ENCODE data around the gene COBL.

COBL gene

DNA sequence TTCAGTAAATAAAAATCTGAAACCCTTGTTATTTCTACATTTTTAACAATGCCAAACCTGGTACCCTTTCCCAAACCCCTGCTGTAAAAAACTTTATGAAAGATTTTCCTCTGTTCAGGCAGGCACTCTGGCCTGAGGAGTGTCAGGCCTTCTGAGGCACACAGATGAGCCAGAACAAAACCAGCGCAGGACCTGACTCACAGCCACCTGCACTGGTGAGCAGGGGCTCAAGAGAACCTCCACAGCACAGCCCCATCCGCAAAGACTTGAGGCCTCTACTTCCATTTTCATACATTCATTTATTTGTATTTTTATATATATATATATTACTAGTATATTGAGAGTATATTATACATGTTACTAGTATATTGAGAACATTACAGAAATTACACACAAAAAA lies 49.4 kb downstream of the COBL start:
- TF ChIP-seq CTCF (IDR thresholded peaks at IDR 0.05; ENCODE audit: extremely low read depth, missing control alignments): no peak
- DNase-seq (ENCODE audit: low spot score): no peak

GRCh38 chr7:51265066-51265907 lies 51.3 kb downstream of the COBL start:
- no peak for DNase-seq (ENCODE audit: low spot score)
- TF ChIP-seq CTCF (IDR thresholded peaks at IDR 0.05; ENCODE audit: extremely low read depth, missing control alignments): no peak

DNA sequence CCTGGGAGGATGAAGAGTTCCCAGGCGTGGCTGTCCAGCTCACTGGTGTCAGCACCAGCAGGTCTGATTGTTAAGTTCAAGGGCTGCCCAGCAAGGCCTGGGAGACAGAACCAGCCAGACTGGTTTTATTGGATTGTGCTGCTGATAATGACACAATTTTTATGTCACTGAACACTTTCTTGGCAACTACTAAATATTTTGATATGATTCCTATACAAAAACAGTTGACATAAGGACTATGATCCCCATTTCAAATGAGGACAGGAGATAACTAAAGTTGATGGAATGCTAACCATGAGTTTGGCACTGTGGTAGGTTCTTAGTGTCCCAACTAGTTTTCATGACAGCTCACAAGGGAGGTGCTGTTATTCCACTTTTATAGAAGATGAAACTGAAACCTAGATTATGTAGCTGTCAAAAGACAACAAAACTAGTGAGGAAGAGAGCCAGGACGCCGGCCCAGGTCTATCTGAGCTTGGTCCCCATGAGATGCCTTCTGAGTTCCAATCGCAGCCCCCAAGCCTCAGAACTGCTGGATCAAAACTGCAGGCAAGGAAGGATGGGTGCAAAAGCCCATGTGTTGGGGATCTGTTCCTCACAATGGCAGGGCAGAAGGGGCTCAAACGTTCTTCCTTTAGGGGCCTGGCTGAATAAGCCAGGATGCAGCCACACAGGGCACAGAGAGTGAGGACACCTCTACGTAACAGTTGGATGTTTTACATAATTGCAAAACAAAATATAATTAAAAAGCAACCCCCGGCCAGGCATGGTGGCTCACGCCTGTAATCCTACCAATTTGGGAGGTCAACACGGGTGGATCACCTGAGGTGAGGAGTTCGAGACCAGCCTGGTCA lies 52.8 kb downstream of the COBL start:
- DNase-seq (ENCODE audit: low spot score): no peak
- TF ChIP-seq CTCF (IDR thresholded peaks at IDR 0.05; ENCODE audit: extremely low read depth, missing control alignments): no peak

DNA sequence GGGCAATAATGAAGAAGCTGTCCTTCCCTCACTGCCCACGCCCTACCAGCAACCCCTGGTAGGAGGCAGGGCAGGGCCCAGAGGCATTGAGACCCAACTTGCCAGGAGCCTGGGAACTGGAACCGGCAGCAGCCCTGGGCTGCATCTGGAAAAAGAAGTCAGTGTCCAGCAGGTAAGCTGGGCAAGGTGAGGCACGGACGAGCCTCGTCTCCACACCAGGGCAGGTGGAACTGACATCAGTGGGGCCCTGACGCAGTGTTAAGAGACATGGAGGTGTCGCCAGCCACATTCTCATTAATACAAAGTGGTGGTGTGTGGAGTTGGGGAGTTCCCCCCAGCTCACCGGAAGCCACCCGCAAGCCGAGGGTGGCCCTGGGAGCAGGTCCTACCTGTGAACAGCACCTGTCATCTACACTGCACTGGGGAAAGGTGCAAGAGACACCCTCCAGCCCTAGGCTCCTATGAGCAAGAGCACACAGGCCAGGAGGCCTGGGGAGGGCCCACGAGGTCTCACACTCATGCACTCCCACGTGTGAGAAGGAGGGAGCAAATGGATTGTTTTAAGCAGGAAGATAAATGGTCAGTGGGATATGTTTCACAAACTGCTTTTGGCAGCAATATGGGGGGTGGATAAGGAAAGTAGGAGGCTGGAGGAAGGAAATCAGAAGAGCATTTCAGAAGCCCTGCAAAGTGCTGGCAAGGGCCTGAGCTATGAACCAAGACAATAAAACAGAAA lies 53.6 kb downstream of the COBL start:
- no peak for TF ChIP-seq CTCF (IDR thresholded peaks at IDR 0.05; ENCODE audit: extremely low read depth, missing control alignments)
- no peak for DNase-seq (ENCODE audit: low spot score)

DNA sequence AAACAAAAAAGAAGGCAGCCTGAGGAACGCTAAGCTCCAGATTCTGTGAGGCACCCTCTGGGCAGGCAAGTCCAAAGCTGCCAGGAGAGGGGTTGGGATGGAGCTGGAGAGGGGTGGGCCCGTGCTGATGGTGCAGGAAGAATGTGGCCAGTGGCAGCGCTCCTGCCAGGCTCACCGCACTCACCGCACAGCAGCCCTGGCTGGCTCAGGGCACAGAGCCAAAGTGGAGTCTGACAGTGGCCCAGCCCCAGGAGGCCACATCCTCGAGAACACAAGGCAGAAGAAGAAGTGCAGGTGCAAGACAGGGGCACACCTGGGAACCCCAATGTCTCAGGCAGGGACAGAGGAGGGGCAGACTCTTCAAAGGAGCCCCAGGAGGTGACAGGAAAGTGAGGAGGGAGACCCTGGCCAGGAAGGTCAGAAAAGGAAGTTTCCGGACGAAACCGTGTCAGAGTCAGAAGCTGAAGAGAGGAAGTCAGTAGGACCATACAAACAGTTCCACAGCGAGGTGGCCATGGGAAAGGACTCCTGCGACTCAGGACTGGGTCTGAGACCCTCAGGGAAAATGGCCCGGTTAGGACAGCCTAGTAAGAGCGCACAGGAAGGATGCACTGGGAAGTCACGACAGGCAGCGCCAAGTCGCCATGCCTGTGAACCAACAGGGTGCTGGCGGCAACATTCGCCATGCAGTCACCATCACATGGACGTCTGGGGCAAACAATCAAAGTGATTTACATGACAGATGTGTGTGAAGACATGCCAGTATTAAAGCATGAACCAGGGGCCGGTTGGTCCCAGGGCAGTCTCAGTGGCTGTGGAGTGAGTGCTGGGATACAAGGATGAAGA lies 54.4 kb downstream of the COBL start:
- TF ChIP-seq CTCF (IDR thresholded peaks at IDR 0.05; ENCODE audit: extremely low read depth, missing control alignments): no peak
- DNase-seq (ENCODE audit: low spot score): no peak

DNA sequence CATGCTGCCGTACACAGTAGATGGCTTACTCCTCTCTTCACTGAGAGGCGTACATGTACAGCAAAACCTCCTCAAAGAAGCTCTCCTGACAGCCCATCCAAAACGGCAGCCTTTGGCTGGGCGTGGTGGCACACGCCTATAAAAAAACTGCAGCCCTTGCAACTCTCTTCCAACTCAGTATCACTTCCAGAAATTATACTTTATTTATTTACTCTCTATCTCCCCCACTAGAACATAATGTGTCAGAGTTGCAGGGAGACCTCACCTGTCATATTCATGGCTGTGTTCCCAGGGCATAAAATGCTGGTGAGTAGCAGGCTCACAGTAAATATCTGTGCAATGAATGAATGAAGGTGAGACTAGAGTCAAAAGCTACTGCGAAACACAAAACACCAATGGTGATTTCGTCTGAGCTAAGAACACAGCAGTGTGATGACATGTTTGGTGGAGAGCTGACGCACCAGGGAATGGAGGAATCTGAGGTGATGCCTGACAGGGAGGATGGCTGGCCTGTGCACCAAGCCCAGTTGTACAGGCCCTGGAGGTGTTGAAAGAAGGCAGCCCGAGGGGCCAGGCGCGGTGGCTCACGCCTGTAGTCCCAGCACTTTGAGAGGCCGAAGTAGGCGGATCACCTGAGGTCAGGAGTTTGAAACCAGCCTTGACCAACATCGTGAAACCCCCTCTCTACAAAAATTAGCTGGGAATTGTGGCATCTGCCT lies 55.3 kb downstream of the COBL start:
- no peak for DNase-seq (ENCODE audit: low spot score)
- no peak for TF ChIP-seq CTCF (IDR thresholded peaks at IDR 0.05; ENCODE audit: extremely low read depth, missing control alignments)
